Femur (tissue), 1 donor: Measurements from ENCODE around the gene ZMYND8.
A peak's percentile ranks its signal among the peaks of the same experiment; 100 is the strongest.
"Not testable (repeated sequence)": the region's sequence is repeated elsewhere in the genome, so short reads cannot be mapped to it uniquely, and the experiment has no call there.

Source experiments
- DNase-seq: peaks from one replicate; pipeline ENCODE4 v3.0.0-alpha.2; 2017

The ZMYND8 gene

DNA sequence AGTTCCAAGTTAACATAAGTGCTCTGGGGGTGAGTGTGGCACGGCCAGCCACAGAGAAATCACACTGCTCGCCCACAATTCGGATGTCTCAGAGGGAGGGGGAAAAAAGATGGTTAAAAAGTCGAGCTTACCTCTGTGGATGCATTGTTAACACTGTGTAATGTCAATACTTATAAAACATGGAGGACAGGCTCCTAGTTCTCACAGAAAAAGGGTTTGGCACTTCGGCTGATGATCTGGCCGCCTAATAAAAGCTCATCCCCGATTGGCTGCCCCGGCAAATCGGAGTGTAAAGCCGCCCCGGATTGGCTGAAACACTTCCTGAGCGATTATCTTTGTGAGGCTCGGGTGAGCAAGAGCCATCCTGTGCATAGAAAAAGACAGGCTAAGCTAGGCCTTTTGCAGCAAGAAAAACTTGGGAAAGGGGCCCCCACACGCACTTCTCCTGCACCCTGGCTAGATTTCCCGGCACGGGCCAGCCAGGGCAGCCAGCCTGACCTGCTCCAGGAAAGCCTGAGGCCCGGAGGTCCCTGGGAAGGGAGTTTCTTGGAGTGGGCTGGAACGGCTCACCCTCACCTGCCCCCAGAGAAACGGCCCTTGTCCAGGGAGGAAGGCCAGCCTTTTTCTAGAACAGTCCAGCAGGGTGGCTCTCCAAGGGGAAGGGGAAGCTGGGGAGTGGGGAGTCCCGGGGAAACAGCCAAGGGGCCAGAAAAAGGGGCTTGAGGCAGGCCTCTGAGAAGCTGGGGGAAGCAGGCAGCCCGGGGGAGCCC, at the start of gene ZMYND8:
Gene ZMYND8 (minus strand): TSS at position 174 of the 770 bp plus-strand sequence. CDS start 29 bp downstream, at position 145.
- peak; percentile 98 for DNase-seq

DNA sequence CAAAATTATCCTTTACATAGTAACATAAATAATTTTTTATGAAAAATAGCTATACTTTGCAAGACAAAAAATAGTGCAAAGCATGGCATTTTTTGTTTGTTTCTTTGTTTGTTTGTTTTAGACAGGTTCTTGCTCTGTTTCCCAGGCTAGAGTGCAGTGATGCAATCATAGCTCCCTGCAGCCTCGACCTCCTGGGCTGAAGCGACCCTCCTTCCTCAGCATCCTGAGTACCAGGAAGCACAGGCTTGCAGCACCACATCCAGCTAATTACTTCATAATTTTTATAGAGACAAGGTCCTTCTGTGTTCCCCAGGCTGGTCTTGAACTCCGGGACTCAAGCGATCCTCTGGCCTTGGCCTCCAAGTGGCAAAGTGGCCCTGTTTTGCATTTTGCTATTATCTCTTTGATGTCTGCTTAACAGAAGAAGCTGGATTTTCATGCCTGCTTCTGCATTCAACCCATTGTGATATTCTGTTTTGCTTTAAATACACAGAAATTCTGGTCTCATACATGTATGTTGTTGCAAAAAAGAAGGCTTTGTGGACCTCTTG, 49.4 kb upstream of the ZMYND8 start:
- DNase-seq: no peak

DNA sequence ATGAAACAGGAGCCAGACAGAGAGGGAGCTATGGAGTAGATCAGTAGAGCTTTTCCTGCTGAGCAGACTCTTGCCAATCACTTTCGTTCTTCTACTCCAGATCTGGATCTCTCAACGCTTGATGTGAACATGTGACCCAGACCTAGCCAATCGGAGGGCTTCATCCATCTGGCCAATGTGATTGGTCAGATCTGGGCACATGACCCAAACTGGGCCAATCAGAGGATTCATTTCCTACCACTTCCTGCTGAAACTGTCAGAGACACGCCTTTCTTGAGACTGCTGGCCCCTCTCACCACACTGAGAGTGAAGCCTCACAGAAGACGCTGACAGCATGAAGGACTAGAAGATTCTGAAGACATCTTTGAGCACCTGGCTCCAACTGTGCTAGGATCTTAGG, 44.2 kb upstream of the ZMYND8 start:
- DNase-seq: no peak

DNA sequence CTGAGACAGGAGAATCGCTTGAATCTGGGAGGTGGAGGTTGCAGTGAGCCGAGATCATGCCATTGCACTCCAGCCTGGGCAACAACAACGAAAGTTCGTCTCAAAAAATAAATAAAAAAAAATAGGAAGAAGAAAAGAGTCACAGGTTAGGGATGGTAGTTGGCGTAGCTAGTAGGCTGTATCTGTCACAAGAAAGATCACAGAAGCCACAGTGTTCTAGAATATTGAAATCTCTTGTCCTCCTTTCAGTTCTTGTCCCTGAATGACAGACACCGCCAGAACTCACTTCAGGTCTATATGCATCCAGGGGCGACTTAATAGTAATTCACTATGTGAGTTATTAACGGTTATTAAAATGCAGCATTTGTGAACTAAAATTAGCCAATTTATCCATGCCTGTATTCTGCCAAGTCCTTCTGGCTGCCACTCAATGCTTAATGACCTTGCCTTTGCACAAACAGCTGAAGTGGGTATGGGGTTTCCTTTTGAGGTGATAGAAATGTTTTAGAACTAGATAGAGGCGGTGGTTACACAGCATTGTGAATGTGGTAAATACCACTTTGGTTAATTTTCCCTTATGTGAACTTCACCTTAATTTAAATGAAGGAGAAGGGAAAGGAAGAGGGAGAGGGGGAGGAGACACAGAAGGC, 41.3 kb upstream of the ZMYND8 start:
- DNase-seq: no peak

DNA sequence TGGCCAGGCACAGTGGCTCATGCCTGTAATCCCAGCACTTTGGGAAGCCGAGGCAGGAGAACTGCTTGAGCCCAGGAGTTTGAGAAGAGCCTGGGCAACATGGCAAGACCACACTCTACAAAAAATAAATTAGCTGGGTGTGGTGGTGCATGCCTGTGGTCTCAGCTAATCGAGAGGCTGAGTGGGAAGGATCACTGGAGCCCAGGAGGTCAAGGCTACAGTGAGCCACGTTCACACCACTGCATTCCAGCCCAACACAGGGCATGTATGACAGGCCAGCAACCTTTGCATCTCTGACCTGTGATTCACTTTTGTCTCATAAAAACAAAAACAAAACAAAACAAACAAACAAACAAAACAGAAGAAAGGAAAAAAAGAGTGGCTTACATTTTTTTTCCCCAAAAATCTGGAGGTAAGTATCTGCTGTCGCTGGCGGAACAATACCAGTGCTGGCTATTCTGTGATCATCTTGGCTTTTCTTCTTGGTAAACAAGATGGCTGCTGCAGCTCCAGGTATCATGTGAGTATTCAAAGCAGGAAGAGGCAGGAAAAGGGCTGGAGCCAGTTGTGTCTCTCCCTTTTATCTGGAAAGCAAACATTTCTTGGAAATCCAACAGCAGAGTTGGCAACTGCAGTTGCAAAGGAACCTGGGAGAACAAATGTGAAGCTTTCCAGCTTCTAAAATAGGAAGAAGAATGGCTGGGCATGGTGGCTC, 40.4 kb upstream of the ZMYND8 start:
- no peak for DNase-seq

DNA sequence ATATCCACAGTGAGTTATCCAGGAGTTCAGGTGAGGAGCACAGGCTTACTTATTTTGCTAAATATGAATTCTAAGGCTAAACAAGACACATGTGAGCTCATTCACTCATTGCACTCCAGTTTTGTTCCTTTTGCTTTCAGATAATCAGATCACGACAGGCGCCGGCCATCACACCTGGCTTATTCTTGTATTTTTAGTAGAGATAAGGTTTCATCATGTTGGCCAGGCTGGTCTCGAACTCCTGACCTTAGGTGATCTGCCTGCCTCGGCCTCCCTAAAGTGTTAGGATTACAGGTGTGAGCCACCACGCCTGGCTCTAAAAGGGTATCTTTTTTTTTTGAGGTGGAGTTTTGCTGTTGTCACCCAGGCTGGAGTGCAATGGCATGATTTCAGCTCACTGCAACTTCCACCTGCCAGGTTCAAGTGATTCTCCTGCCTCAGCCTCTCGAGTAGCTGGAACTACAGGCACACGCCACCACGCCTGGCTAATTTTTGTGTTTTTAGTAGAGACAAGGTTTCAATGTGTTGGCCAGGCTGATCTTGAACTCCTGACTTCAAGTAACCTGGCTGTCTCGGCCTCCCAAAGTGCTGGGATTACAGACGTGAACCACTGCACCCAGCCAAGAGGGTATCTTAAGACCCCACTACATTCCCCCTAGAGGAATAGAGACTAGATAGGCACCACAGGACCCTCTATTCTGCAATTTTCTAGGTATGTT, 37.5 kb upstream of the ZMYND8 start:
- not testable (repeated sequence) for DNase-seq

DNA sequence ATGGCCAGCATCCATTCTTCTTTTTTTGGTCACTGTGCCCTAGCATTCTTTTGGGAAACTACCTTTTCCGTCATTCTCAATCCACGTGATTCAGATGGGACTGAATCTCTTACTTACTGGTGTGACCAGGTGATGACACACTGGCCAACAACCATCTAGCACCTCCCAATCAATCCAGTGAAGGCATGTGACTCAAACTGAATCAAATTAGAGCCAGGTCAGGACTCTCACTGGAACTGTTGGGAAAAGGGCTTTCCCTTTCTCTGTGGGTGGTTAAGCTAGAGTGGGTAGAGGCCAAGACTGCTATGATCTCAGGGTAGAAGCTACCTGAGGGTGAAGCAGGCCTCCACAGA, 36.2 kb upstream of the ZMYND8 start:
- DNase-seq: no peak

DNA sequence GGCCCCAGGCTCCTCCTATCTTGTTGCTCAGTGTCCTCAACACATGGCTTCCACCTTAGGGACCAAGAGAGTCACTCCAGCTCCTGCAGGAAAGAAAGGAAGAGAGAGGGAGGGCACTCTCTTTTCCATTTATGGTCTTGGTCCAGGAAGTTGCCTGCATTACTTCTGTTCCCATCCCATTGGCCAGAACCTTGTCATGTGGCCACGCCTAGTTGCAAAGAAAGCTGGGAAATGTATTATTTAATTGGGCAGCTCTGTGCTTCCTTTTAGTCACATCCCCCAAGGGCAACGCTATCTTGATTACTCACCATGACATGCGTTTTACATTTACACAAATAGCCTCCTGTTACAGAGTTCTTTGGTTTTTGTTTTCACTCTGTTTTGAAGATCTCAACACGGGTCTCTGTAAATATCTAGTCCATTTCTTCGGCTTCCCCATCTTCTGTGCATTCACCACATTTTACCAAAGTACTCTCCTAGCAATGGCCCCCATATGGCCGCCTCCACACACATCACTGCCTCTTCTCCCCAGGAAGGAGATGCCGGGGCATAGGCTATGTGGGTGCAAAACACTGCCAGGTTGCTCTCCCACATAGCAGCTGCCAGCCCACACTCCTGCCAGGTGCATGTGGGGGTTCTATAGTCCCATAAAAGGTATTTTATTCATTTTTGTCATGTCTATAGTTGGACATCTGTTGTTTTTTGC, 35.7 kb upstream of the ZMYND8 start:
- no peak for DNase-seq

DNA sequence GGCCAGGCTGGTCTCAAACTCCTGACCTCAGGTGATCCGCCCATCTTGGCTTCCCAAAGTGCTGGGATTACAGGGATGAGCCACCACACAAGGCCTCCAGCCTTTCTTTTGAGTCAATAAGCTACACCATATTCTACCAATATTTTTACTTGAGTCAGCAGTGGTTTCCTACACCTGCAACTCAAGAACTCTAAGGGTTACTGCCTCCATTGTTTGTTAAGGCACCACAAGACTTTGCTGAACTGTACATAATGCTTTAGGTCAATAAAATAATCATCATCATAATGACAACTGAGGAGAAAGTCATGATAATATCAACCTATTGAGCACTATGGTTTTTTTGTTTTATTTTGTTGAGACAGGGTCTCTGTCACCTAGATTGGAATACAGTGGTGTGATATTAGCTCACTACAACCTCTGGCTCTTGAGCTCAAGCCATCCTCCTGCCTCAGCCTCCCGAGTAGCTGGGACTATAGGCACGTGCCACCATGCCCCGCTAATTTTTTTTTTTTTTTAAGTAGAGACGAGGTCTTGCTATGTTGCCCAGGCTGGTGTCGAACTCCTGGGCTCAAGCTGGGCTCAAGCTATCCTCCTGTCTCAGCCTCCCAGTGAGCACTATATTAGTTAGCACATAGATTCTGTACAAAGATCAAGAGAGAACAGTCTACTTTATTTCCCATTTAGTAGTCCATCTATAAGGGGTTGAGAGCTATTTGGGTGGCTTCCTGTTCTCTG, 34.9 kb upstream of the ZMYND8 start:
- no peak for DNase-seq

DNA sequence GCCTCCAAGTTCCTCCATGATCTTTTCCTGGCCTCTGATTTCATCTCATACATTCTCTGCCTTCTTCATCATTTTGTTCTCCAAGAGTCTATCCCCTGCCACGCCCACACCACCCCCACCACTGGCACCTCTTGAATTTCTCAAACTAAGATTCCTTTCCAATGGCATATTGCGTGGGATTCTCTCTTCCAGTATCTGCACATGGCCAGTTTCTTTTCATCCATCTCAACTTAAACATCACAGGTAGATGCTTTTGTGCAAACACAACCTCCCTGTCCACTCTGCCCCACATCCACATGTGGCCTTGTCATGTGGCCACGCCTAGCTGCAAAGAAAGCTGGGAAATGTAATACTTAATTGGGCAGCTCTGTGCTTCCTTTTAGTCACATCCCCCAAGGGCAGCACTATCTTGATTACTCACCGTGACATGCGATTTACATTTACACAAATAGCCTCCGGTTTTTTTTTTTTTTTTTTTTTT, 33.4 kb upstream of the ZMYND8 start:
- DNase-seq: no peak

DNA sequence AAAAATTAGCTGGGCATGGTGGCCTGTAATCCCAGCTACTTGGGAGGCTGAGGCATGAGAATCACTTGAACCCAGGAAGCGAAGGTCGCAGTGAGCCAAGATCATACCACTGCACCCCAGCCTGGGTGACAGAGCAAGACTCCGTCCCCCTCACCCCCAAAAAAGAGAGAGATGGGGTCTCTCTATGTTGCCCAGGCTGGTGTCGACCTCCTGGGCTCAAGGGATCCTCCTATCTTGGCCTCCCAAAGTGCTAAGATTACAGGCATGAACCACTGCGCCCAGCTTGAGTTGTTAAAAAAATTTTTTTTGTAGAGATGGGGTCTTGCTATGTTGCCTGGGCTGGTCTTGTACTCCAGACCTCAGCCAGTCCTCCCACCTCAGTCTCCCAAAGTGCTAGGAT, 29.5 kb upstream of the ZMYND8 start:
- not testable (repeated sequence) for DNase-seq

DNA sequence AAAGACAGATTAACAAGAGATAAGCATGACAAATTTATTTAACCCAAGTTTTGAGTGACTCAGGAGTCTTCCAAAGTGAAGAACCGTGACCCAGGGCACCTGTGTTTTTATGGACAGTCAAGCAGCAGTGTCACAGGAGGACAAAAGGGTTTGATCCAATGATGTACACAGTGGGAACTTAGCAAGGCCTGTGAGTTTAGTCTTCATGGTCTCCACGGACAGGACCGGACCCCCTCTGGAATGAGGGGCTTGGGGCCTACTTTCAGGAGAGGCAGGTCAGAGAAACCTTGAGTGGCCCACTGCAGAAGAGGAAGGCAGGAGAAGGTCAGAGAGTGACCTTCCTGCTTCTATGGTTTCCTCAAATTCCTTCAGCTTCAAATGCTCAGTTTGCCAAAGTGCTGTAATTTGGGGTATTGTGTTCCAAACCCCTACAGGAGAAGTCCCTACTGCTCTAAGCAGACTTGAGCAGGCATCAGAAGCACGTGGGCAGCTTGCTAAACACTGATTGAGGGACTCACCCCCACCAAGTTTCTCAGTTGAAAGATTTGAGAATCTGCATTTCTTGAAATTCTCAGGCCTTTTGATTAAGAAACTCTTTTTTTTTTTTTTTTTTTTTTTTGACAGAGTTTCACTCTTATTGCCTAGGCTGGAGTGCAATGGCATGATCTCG, 26.4 kb upstream of the ZMYND8 start:
- DNase-seq: no peak

DNA sequence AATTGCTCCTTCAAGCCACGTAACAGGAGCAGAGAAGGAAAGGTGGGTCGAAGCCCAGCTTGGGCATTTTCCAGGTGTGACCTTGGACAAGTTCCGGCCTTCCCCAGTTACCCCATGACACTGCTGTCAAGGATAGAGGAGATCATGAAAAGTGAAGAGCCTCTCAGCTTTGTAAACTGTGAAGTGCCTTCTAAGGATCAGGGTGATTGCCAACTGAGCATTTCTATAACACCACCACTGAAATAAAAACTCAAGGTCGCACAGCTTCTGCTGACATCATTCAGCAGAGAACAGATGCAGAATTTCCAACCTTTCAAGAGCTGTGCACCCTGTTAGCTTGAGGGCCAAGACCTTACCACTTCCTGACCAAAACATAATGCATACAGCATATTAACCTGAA, 24.0 kb upstream of the ZMYND8 start:
- no peak for DNase-seq

DNA sequence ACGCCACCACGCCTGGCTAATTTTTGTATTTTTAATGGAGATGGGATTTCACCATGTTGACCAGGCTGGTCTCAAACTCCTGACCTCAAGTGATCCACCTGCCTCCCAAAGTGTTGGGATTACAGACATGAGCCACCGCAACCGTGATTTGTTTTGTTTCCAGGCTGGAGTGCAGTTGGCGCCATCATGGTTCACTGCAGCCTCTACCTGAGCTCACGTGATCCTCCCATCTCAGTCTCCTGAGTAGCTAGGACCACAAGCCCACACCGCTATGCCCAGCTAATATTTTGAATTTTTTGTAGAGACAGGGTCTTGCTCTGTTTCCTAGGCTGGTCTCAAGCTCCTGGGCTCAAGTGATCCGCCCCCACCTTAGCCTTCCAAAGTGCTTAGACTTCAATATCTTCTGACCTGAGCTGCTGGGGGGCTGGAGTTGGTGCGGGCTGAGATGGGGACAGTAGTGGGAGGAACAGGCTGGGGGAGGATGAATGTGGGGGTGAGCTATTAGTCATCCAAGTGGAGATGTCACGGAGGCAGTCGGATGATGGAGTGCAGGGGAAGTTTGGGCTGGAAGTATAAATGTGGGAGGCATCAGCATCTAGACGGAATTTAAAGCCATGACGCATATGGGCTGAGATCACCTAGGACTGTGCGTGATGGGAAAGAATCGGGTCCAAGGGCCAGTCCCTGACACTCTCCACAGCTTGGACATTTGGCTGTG, 23.1 kb upstream of the ZMYND8 start:
- no peak for DNase-seq

DNA sequence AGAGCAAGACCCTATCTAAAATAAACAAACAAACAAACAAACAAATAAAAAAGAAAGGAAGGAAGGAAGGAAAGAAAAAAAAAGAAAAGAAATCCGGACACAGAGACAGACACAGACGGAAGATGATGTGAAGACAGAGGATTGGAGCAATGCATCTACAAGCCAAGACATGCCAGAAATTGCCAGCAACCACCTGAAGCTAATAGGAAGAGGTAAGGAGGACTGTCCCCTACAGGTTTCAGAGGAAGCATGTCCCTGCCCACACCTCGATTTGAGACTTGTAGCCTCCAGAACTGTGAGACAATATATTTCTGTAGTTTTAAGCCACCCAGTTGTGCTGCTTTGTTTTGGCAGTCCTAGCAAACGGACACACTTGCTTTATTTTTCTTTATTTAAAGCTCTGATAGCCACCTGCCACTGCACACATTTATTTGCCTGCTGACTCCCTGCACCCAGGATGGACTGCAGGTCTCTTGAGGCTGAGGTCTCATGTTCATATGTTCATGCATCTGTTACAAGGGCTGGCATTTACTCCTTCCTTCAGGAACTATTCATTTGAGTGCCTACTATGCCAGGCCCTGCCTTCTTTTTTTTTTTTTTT, 20.7 kb upstream of the ZMYND8 start:
- DNase-seq: no peak

DNA sequence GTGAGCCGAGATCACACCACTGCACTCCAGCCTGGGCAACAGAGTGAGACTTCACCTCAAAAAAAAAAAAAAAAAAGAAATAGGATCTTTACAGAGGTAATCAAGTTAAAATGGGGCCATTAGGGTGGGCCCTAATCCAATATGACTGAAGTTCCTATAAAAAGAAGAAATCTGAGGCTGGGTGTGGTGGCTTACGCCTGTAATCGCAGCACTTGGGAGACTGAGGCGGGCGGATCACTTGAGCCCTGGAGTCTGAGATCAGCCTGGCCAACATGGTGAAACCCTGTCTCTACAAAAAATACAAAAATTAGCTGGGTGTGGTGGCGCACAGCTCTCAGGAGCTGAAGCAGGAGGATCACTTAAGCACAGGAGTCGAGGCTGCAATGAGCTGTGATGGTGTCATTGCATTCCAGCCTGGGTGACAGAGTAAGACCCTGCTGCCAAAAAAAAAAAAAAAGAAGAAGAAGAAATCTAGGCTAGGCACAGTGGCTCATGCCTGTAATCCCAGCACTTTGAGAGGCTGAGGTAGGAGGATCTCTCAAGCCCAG, 19.7 kb upstream of the ZMYND8 start:
- DNase-seq: not testable (repeated sequence)

DNA sequence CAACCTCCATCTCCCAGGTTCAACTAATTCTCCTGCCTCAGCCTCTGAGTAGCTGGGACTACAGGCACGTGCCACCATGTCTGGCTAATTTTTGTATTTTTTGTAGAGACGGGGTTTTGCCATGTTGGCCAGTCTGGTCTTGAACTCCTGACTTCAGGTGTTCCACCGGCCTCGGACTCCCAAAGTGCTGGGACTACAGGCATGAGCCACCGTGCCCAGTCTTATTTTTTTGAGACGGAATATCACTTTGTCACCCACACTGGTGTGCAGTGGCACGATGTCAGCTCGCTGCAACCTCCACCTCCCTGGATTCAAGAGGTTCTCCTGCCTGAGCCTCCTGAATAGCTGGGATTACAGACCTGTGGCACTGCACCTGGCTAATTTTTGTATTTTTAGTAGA, 17.6 kb upstream of the ZMYND8 start:
- DNase-seq: not testable (repeated sequence)

DNA sequence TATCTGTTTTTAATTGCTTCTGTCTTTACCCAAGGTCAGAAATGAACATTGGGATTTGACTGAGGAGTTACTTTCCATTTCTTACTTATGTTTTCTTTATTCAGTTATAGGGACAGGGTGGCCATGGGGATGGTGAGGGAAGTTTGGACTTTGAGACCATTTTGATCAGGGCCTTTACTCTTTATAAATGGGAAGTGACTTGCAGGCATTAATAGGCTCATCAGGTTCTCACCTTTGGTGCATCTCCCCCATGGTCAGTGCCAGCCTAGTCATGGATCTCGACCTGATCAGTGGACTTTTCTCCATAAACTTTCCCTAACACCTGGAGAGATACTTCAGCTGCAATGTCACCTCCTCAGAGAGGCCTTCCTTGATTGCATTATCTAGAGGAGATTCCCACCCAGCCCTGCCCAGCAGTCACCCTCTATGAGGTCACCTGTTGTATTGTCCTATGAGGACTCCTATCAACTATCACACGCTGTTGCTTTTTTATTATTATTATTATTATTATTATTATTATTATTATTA, 16.8 kb upstream of the ZMYND8 start:
- DNase-seq: no peak
